Adipose tissue (tissue), 3 donors: ENCODE data around the gene HMOX2. TPM values are rescaled to one million over a fixed set of nuclear protein-coding genes. Genes with fewer than 3 reads are reported as not detected.

Experiments used
- H3K27ac ChIP-seq: one replicate; pipeline ENCODE4 v1.5.1; 2013; ENCODE audit warnings: low read depth, low read length
- WGBS, 3 donors: extraction: QIAGEN DNeasy Blood & Tissue Kit; methylation state at CpG; one replicate each; pipeline ENCODE4 v1.1.7; 2013; 5-methylcytosine and 5-hydroxymethylcytosine counted together
- polyA plus RNA-seq, 3 donors: library from polyadenylated mRNA; stranded (reverse); fragments of 200-250 nt; gene quantifications; one replicate each; pipeline ENCODE4 v1.2.3, GENCODE V29; 2013
- donor health status: healthy with polysubstance abuse.
- donor health status: Bipolar disorder and iron deficiency.
- donor health status: healthy.

The HMOX2 gene
- polyA plus RNA-seq, 3 donors: 28.2 to 81.1 (median 45.7) TPM

- no peak overlapping the region for H3K27ac ChIP-seq
- 92 to 95% (median 93%) methylated on average over 5 to 7 of the region's 7 CpGs for WGBS, 3 donors
Observed at GRCh38 chr16:4513881-4514280, 37.7 kb downstream of the HMOX2 start.

DNA sequence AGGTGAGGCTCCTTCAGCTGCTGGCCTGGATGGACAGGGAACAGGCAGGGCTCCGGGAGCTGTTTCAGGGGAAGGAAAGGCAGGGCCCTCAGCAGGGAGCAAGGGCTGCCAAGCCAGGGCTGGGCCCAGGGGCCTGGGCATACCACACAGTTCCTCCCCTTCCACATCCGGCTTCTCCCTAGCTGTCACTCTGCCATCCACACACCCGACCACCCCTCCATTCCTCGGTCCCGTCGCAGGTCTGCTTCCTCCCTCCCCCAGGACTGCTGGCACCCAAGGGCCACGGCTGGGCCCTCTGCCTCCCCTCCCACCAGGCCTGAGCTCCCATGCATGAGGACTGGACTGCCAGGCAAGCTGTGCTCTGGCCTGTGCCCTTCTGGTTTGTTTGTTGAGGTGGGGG lies 38.4 kb downstream of the HMOX2 start:
- no peak overlapping the region for H3K27ac ChIP-seq
- 19 to 49% (median 20%) methylated on average over 7 of the region's 7 CpGs for WGBS, 3 donors

DNA sequence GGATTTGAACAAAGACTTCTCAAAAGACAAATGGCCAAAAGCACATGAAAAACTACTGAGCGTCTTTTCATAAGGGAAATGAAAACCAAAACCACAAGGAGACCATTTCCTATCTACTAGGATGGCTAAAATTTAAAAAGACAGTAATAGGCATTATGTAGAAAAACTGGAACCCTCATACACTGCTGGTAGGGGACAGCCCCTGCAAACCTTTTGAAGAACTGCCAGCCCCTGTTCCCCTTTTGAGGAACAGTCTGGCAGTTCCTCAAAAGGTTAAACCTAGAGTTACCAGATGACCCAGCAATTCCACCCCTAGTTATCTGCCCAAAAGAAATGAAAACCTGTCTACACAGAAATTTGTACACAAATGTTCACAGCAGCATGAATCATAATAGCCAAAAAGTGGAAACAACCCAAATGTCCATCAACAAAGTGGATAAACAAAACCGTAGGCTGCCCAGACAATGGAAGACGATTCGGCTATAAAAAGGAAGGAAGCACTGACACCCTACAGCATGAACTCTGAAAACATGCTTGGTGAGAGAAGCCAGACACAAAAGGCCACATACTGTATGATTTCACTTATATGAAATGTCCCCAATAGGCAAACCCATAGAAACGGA lies 39.5 kb downstream of the HMOX2 start:
- H3K27ac ChIP-seq: no peak overlapping the region
- WGBS, 3 donors: 25 to 53% (median 26%) methylated on average over 5 of the region's 5 CpGs

- WGBS, 3 donors: 63 to 74% (median 64%) methylated on average over 12 of the region's 12 CpGs
- H3K27ac ChIP-seq: no peak overlapping the region
Observed at GRCh38 chr16:4517812-4518680, 41.8 kb downstream of the HMOX2 start.

DNA sequence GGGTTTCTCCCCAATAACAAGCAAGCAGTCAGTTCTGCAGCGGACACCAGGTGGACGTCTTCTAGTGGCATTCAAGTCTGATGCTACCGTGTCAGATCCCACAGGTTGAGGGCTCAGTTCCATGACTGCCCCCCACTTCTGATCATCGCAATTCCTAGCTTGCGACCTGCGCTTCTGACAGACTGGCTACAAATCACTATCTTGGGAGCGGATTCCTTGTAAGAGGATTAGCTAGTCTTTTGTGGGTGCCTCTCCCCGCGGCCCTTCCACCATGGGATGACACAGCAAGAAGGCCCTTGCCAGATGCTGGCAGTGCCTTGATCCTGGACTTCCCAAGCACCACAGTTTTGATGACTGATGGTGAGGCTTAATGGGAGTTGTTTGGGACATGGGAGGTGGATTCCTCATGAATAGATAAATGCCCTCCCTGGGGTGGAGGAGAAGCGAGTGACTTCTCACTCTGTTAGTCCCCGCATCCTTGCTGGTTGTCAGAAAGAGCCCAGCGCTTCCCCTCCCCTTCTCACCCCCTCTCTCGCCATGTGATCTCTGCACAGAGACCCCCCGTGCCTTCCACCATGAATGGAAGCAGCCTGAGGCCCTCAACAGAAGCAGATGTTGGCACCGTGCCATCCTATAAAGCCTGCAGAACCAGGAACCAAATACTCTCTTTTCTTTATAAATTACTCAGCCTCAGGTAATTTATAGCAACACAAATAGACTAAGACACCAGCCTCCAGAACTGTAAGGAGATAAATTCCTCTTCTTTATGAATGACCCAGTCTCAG lies 43.3 kb downstream of the HMOX2 start:
- H3K27ac ChIP-seq: no peak overlapping the region
- WGBS, 3 donors: 83 to 91% (median 85%) methylated on average over 15 of the region's 15 CpGs

GRCh38 chr16:4520913-4521312 lies 44.7 kb downstream of the HMOX2 start:
- no peak overlapping the region for H3K27ac ChIP-seq
- WGBS, 3 donors: 83 to 89% (median 83%) methylated on average over 7 of the region's 7 CpGs

DNA sequence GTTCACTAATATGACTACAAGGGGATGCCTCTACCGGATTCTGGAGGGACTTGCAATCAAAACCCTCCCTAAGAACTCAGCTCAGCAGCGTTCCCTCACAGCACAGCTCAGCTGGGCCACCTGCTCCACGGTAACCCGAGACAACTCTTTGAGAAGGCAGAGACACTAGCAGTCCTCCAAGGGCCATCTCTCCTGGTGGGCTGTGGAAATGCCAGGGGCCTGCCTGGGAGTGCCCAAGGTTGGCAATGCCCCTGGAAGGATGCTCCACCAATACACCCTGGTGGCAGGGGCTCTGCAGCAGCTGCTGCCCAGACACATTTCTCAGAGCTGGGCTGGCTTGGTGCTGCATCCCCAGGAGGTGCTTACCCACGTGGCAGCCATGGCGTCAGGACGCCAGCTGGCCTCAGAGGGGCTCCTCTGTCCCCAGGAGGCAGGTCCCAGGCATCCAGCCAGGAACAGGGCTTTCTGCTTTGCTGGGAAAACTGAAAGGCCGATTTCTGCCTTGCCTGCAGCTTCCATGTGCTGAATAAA lies 45.9 kb downstream of the HMOX2 start:
- WGBS, 3 donors: 40 to 65% (median 65%) methylated on average over 8 of the region's 8 CpGs
- no peak overlapping the region for H3K27ac ChIP-seq

GRCh38 chr16:4523686-4524085 lies 47.5 kb downstream of the HMOX2 start:
- H3K27ac ChIP-seq: no peak overlapping the region
- WGBS, 3 donors: 81 to 95% (median 93%) methylated on average over 4 of the region's 4 CpGs

- no peak overlapping the region for H3K27ac ChIP-seq
Observed at GRCh38 chr16:4524571-4524970, 48.4 kb downstream of the HMOX2 start.

DNA sequence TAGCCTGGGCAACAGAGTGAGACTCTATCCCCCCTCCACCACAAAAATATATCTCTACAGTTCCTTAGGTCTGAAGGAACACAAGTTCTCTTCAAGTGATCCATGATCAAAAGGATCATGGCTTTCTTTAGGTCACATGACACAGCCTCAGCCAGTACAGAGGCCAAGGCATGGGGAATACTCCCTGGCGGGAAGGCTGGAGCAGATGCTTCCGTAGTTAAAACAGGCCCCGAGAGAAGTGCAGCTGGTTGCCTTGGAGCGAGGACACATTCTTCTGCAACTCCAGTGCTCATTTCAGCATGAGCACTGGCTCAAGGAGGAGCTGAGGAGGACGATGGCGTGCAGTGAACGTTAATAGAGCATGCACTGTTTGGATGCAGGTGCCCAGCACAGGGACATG lies 48.9 kb downstream of the HMOX2 start:
- WGBS, 3 donors: 56 to 70% (median 62%) methylated on average over 7 of the region's 7 CpGs
- H3K27ac ChIP-seq: no peak overlapping the region

DNA sequence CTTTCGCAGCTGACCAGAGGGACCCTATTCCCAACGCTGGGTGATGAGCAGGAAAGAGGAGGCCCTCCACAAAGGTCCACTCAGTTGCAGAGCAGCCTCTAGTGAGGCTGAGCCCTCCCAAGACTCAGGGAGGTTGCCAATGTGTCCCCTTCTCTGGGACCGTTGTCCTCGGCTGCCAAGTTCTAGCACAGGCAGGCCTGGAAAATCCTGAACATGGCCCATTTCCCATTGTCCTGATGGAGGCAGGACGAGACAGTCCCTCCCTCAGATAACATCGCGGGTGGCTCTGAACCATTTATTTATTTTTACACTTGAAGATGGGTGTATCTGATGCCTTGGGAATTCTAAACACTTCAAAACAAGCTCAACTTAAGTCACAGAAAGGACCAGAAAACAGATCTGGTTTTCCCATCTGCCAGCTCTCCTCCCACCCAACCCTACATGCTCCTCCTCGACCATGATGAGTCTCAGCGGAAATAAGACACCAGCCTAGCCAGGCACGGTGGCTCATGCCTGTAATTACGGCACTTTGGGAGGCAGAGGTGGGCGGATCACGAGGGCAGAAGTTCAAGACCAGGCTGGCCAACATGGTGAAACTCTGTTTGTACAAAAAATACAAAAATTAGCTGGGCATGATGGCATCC lies 49.6 kb downstream of the HMOX2 start:
- 69 to 83% (median 74%) methylated on average over 13 of the region's 13 CpGs for WGBS, 3 donors
- H3K27ac ChIP-seq: no peak overlapping the region

GRCh38 chr16:4529085-4530060 lies 53.2 kb downstream of the HMOX2 start:
- 45 to 68% (median 64%) methylated on average over 16 of the region's 16 CpGs for WGBS, 3 donors
- H3K27ac ChIP-seq: no peak overlapping the region

DNA sequence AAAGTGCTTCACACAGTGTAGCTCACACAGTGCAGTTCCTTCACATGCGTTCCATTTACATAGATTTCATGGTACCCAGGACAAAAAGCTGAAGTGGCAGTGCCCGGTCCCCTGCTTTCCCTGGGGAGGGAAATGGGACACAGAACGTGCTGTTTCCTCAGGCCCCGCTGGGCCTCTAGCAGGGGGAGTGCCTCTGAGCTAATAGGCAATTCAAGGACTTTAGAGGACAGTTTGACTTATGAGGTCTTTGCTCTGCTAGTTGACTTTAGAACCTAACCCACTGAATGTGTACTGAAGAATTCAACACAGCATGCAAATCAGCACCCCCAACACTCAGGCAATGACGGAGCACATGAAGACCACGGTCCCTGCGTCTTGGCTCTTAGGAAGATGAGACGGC lies 55.6 kb downstream of the HMOX2 start:
- no peak overlapping the region for H3K27ac ChIP-seq
- 75 to 93% (median 88%) methylated on average over 8 of the region's 8 CpGs for WGBS, 3 donors

GRCh38 chr16:4532238-4532637 lies 56.0 kb downstream of the HMOX2 start:
- WGBS, 3 donors: 92 to 97% (median 97%) methylated on average over 10 of the region's 10 CpGs
- no peak overlapping the region for H3K27ac ChIP-seq

- H3K27ac ChIP-seq: no peak overlapping the region
- 79 to 86% (median 82%) methylated on average over 6 of the region's 6 CpGs for WGBS, 3 donors
Observed at GRCh38 chr16:4533490-4533889, 57.3 kb downstream of the HMOX2 start.

DNA sequence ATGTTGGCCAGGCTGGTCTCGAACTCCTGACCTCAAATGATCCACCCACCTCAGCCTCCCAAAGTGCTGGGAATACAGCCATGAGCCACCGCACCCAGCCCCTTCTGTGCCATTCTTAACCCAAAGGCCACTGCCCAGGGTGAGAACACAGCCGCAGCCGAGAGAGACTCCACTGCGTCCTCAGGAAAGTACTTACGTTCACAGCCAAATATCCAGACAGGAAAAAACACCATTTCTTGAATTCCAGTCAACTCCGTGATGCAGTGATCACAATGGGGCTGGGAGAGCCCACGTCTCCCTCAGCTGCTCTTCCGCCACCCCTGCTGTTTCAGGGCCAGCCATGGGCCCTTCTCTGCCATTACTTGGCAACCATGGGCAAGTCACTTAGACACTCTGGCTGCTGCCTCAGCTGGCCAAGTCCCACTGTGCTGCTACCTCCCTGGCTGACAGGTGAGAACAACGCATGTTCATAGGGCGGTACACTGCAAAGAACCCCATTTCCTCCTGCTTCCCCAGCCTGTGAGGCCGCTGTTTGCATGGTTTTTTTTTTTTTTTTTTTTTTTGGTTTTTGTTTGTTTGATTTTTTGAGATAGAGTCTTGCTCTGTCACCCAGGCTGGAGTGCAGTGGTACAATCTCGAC lies 58.1 kb downstream of the HMOX2 start:
- 54 to 79% (median 73%) methylated on average over 13 of the region's 13 CpGs for WGBS, 3 donors
- no peak overlapping the region for H3K27ac ChIP-seq

- no peak overlapping the region for H3K27ac ChIP-seq
- 73 to 82% (median 77%) methylated on average over 7 of the region's 7 CpGs for WGBS, 3 donors
Observed at GRCh38 chr16:4535627-4536108, 59.5 kb downstream of the HMOX2 start.
